Measurements from ENCODE around the gene AASDH. TPM values are rescaled to one million over a fixed set of nuclear protein-coding genes. Genes with fewer than 3 reads are reported as not detected.

AASDH gene
- total RNA-seq, 2 experiments from 2014 or later: 10.4 to 13.9 TPM

GRCh38 chr4:56317749-56318148 lies 69.5 kb downstream of the AASDH start:
- no peak for DNase-seq (ENCODE audit: low spot score)
- peaks cover 4% of the 10 kb centered on the region for H3K36me3 ChIP-seq (ENCODE audit: insufficient read depth, low read length)
- H3K4me2 ChIP-seq (ENCODE audit: low read length): no peak overlapping the region
- no peaks in the 10 kb centered on the region for H3K79me2 ChIP-seq (ENCODE audit: insufficient read depth, low read depth, low read length)
- ChIA-PET POLR2A (no interaction called here), CTCF (ENCODE audit: unreplicated experiment) (no interaction called here)
- no peaks in the 10 kb centered on the region for H3K9me2 ChIP-seq (ENCODE audit: insufficient read depth, low read length)
- no peaks in the 10 kb centered on the region for H4K20me1 ChIP-seq (ENCODE audit: insufficient read depth, low read length)
- intact Hi-C loops (cut with micrococcal nuclease; ENCODE audit: unreplicated experiment): no loop called here
- H3K27ac ChIP-seq (ENCODE audit: low read depth, low read length, poor library complexity, severe bottlenecking): no peak overlapping the region
- H3K4me1 ChIP-seq (ENCODE audit: insufficient read depth, low read length, poor library complexity, severe bottlenecking): no peaks in the 10 kb centered on the region
- no TSS peak for BruUV-seq (replicated peaks)
- no peaks in the 10 kb centered on the region for H3K9me3 ChIP-seq (ENCODE audit: low read length)
- H2AFZ ChIP-seq (ENCODE audit: low read length): no peak overlapping the region
- H3K4me3 ChIP-seq (ENCODE audit: low read depth, low read length, poor library complexity, severe bottlenecking): no peak overlapping the region
- TF ChIP-seq CTCF (conservative IDR thresholded peaks at IDR 0.05; ENCODE audit: low read length) (no peak), EZH2phosphoT487 (IDR thresholded peaks at IDR 0.05; ENCODE audit: borderline replicate concordance, low read depth, low read length) (no peak)

- Histone ChIP-seq H2AFZ (ENCODE audit: low read length) (no peak overlapping the region), H3K79me2 (ENCODE audit: insufficient read depth, low read depth, low read length) (no peaks in the 10 kb centered on the region), H4K20me1 (ENCODE audit: insufficient read depth, low read length) (no peaks in the 10 kb centered on the region), H3K9me3 (ENCODE audit: low read length) (no peaks in the 10 kb centered on the region), H3K4me2 (ENCODE audit: low read length) (no peak overlapping the region), H3K36me3 (ENCODE audit: insufficient read depth, low read length) (peaks cover 4% of the 10 kb centered on the region), H3K4me1 (ENCODE audit: insufficient read depth, low read length, poor library complexity, severe bottlenecking) (no peaks in the 10 kb centered on the region), H3K9me2 (ENCODE audit: insufficient read depth, low read length) (no peaks in the 10 kb centered on the region), H3K4me3 (ENCODE audit: low read depth, low read length, poor library complexity, severe bottlenecking) (no peak overlapping the region), H3K27ac (ENCODE audit: low read depth, low read length, poor library complexity, severe bottlenecking) (no peak overlapping the region)
- intact Hi-C loops (cut with micrococcal nuclease; ENCODE audit: unreplicated experiment): no loop called here
- DNase-seq (ENCODE audit: low spot score): no peak
- TSS peak; percentile 38 for BruUV-seq (replicated peaks)
- POLR2A ChIA-PET: no interaction called here
- CTCF ChIA-PET (ENCODE audit: unreplicated experiment): no interaction called here
- no peak for TF ChIP-seq CTCF (conservative IDR thresholded peaks at IDR 0.05; ENCODE audit: low read length)
- no peak for TF ChIP-seq EZH2phosphoT487 (IDR thresholded peaks at IDR 0.05; ENCODE audit: borderline replicate concordance, low read depth, low read length)
These were observed 71.2 kb downstream of the AASDH start for GRCh38 chr4:56316011-56316650.

- no peak overlapping the region for H3K4me2 ChIP-seq (ENCODE audit: low read length)
- no peak for DNase-seq (ENCODE audit: low spot score)
- H3K4me3 ChIP-seq (ENCODE audit: low read depth, low read length, poor library complexity, severe bottlenecking): no peak overlapping the region
- no peaks in the 10 kb centered on the region for H4K20me1 ChIP-seq (ENCODE audit: insufficient read depth, low read length)
- H3K9me2 ChIP-seq (ENCODE audit: insufficient read depth, low read length): no peaks in the 10 kb centered on the region
- intact Hi-C loops (cut with micrococcal nuclease; ENCODE audit: unreplicated experiment): no loop called here
- no peak overlapping the region for H3K27ac ChIP-seq (ENCODE audit: low read depth, low read length, poor library complexity, severe bottlenecking)
- no peak overlapping the region for H2AFZ ChIP-seq (ENCODE audit: low read length)
- CTCF ChIA-PET (ENCODE audit: unreplicated experiment): no interaction called here
- H3K79me2 ChIP-seq (ENCODE audit: insufficient read depth, low read depth, low read length): no peaks in the 10 kb centered on the region
- no TSS peak for BruUV-seq (replicated peaks)
- POLR2A ChIA-PET: no interaction called here
- peaks cover 4% of the 10 kb centered on the region for H3K36me3 ChIP-seq (ENCODE audit: insufficient read depth, low read length)
- H3K9me3 ChIP-seq (ENCODE audit: low read length): no peaks in the 10 kb centered on the region
- H3K4me1 ChIP-seq (ENCODE audit: insufficient read depth, low read length, poor library complexity, severe bottlenecking): no peaks in the 10 kb centered on the region
- no peak for TF ChIP-seq CTCF (conservative IDR thresholded peaks at IDR 0.05; ENCODE audit: low read length)
- no peak for TF ChIP-seq EZH2phosphoT487 (IDR thresholded peaks at IDR 0.05; ENCODE audit: borderline replicate concordance, low read depth, low read length)
These were observed 71.7 kb downstream of the AASDH start for GRCh38 chr4:56315543-56315942.

Measured in OCI-LY7 (cell line).